GM12892 (cell line): ENCODE measurements around the gene ZFAND2A.

Experiments
- POLR2A ChIP-seq: IDR thresholded peaks from 2 replicates; pipeline ENCODE4 v1.6.1; 2011; ENCODE audit warnings: low read depth, low read length, control low read depth
- POLR2AphosphoS5 ChIP-seq: IDR thresholded peaks from 2 replicates; pipeline ENCODE4 v1.6.1; 2011; ENCODE audit warnings: low read depth, low read length, control low read depth

DNA sequence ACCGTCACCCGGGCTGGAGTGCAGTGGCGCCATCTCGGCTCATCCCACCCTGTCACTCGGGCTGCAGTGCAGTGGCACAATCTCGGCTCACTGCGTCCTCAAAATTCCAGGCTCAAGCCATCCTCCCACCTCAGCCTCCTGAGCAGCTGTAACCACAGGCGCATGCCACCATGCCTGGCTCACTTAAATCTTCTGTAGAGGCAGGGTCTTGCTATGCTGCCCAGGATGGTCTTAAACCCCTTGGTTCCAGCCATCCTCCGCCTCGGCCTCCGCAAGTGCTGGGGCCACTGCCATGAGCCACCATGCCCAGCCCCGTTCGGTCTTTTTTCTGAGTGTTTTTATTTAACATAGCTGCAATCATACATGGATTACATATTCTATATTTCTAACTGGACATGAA is 30.6 kb downstream of the ZFAND2A start:
- TF ChIP-seq POLR2AphosphoS5: no peak
- no peak for TF ChIP-seq POLR2A
